ENCODE measurements around the gene LIMA1. TPM values are rescaled to one million over a fixed set of nuclear protein-coding genes. Genes with fewer than 3 reads are reported as not detected.
A peak's percentile ranks its signal among the peaks of the same experiment; 100 is the strongest.
"Not testable (repeated sequence)": the region's sequence is repeated elsewhere in the genome, so short reads cannot be mapped to it uniquely, and the experiment has no call there.

LIMA1 gene
- total RNA-seq, 1 donor from 2014 or later = 81.1 TPM

DNA sequence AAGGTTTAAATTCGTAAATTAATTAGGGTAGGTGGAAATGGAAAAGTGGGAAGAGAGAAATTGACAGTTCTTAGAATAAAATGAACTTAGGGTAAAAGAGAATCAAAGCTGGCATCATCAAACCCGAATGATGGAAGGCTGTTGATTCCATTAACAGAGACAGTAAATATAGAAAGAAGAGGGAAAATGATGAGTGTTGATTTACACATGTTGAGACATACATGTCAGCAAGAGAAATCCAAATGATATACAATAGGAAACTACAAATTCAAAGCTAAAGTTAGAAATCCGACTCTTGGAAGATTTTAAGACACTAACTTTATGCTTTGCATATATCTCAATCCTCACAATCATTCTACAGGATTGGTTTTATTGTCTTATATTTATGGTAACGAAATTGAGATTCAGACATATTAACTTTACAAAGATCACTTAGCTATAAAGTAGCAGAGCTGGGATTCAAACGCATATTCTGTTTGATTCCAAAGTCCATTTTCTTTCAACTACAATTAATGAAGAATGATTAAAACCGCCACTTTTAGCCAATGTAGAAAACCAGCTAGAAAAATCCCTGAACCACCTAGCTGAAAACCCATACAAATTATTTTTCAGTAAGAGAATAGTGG lies 30.2 kb downstream of the LIMA1 start:
- TF ChIP-seq, protein P1, sequence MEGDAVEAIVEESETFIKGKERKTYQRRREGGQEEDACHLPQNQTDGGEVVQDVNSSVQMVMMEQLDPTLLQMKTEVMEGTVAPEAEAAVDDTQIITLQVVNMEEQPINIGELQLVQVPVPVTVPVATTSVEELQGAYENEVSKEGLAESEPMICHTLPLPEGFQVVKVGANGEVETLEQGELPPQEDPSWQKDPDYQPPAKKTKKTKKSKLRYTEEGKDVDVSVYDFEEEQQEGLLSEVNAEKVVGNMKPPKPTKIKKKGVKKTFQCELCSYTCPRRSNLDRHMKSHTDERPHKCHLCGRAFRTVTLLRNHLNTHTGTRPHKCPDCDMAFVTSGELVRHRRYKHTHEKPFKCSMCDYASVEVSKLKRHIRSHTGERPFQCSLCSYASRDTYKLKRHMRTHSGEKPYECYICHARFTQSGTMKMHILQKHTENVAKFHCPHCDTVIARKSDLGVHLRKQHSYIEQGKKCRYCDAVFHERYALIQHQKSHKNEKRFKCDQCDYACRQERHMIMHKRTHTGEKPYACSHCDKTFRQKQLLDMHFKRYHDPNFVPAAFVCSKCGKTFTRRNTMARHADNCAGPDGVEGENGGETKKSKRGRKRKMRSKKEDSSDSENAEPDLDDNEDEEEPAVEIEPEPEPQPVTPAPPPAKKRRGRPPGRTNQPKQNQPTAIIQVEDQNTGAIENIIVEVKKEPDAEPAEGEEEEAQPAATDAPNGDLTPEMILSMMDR (IDR thresholded peaks at IDR 0.05) = no peak
- peaks cover 5% of the 10 kb centered on the region for H3K36me3 ChIP-seq
- H3K4me3 ChIP-seq = no peak overlapping the region
- peaks cover 10% of the 10 kb centered on the region for H3K4me1 ChIP-seq
- DNase-seq = no peak
- H3K9me3 ChIP-seq = no peaks in the 10 kb centered on the region
- no peak overlapping the region for H3K27ac ChIP-seq
- intact Hi-C loops (cut with DNase I) = no loop called here
- H3K27me3 ChIP-seq = no peaks in the 10 kb centered on the region
- no peak for ATAC-seq

DNA sequence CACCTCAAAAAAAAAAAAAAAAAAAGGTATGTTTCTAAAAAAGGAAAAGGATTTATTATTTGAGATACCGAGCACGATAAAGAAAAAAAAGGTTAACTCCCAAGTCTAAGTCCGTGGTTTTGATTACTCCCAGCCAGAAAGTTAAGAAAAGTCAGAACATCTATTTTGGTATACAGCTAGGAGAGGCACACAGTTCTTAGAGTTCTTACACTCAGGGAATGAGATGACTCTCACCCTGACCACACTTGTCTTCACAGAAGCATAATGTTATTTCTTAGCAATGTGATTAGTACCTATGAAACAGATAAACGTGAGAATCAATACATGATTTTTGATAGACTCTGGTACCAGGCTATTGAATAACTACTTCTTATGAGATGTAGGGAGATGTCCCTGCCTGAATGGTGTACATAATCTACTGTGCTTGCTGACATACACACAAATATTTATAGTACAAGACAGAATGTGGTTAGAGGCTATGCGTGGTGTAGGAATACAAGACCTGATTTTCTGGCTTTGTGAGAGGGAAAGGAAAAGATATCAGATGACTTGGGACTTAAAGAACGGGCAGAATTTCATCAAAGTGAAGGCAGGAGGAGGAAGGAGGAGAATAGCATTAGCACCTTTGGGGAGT lies 31.6 kb downstream of the LIMA1 start:
- H3K36me3 ChIP-seq = peaks cover 13% of the 10 kb centered on the region

DNA sequence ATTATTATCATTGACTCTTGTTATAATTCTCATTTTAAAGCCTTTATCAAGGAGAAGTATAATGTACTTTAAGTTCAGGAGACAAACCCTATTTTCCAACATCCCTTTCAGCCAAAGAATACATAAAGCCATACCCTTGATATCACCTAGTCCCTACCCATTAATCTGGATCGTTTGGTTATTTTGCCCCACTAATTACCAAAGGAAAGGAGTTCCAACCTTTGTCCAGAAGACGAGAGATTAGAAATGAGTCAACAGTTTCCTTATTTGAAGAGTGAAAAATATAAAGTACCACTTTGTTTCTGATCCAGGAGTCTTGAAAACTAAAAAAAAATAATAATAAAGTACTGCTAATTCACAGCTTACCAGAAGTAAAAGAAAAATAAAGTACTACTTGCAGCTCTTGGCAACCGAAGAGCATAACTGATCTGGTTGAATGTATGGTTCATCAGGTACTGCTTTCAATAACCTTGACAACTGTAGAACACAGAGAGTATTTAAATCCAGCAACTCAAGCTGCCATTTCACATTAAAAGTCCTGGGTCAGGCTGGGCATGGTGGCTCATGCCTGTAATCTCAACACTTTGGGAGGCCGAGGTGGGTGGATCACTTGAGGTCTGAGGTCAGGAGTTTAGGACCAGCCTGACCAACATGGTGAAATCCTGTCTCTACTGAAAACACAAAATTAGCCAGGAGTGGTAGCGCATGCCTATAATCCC lies 33.7 kb downstream of the LIMA1 start:
- intact Hi-C loops (cut with DNase I) = no loop called here
- Histone ChIP-seq H3K36me3 (peaks cover 13% of the 10 kb centered on the region), H3K27me3 (no peaks in the 10 kb centered on the region), H3K9me3 (no peaks in the 10 kb centered on the region), H3K4me3 (no peak overlapping the region), H3K4me1 (no peaks in the 10 kb centered on the region), H3K27ac (no peak overlapping the region)
- DNase-seq = no peak
- ATAC-seq = peak; percentile 48
- TF ChIP-seq, protein P1 (IDR thresholded peaks at IDR 0.05) = no peak

More for the DNA sequence above, 31.6 kb downstream of the LIMA1 start:
- DNase-seq (no peak), ATAC-seq (no peak)
- intact Hi-C loops (cut with DNase I) = no loop called here
- H3K4me1 ChIP-seq = no peaks in the 10 kb centered on the region
- H3K27ac ChIP-seq = peak overlapping the region; percentile 32
- no peak overlapping the region for H3K4me3 ChIP-seq
- H3K27me3 ChIP-seq = no peaks in the 10 kb centered on the region
- TF ChIP-seq, protein P1 (IDR thresholded peaks at IDR 0.05) = no peak
- H3K9me3 ChIP-seq = no peaks in the 10 kb centered on the region

DNA sequence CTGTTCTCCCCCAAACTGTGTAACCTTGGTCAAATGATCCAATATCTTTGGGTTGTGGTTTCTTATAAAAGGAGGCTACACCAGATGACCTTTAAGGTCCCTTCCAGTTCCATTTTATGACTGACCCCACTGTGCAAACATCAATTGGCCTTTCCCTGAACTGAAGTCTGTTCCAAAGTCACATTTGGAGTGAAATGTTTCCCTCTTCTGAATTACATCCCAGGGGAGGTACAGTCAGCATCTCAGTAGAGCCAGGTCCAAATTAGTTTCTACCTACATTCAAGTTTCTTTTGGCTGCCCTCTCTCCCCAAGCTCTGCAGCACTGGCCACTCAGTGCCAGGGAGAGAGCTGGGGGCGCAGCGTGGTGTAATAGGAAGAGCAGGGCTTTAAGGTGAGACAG lies 34.4 kb downstream of the LIMA1 start:
- Histone ChIP-seq H3K4me3 (no peak overlapping the region), H3K27ac (no peak overlapping the region), H3K9me3 (no peaks in the 10 kb centered on the region), H3K27me3 (no peaks in the 10 kb centered on the region), H3K4me1 (no peaks in the 10 kb centered on the region), H3K36me3 (peaks cover 13% of the 10 kb centered on the region)
- intact Hi-C loops (cut with DNase I) = no loop called here
- ATAC-seq (no peak), DNase-seq (no peak)
- TF ChIP-seq, protein P1 (IDR thresholded peaks at IDR 0.05) = no peak

DNA sequence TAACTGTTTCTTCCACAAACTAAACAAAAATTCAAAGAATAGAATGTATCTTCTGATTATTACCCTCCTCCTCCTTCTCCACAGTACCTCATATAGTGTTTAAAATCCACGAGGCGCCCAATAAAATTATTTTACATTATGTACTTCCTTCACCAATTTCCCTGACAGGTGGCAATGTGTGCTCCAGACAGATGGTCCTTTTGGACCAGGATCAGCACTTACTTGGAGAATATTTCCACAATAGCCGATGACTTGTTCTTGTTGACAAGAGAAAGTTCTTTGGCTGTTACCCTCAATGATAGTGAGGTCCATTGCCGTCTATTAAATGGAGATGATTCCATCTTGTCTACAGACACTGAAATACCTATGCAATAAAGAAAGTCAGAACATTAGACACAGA lies 34.9 kb downstream of the LIMA1 start:
- peaks cover 5% of the 10 kb centered on the region for H3K4me1 ChIP-seq
- H3K27me3 ChIP-seq = no peaks in the 10 kb centered on the region
- H3K4me3 ChIP-seq = no peak overlapping the region
- TF ChIP-seq, protein P1 (IDR thresholded peaks at IDR 0.05) = no peak
- H3K9me3 ChIP-seq = no peaks in the 10 kb centered on the region
- peaks cover 13% of the 10 kb centered on the region for H3K36me3 ChIP-seq
- DNase-seq (no peak), ATAC-seq (no peak)
- intact Hi-C loops (cut with DNase I) = no loop called here
- no peak overlapping the region for H3K27ac ChIP-seq

DNA sequence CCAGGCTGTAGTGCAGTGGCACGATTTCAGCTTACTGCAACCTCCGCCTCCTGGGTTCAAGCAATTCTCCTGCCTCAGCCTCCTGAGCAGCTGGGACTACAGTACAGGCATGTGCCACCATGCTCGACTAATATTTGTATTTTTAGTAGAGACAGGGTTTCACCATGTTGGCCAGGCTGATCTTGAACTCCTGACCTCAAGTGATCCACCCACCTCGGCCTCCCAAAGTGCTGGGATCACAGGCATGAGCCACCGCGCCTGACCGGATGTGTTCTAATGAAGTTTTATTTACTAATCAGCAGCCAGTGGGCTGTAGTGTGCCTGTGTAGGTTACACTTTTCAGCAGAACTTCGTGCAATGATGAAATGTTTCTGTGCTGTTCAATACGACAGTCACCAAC lies 35.7 kb downstream of the LIMA1 start:
- H3K4me3 ChIP-seq; H3K27me3 ChIP-seq; H3K9me3 ChIP-seq; intact Hi-C loops (cut with DNase I); DNase-seq; ATAC-seq: not testable (repeated sequence)
- Histone ChIP-seq H3K27ac (peak overlapping the region; percentile 66), H3K4me1 (peaks cover 12% of the 10 kb centered on the region), H3K36me3 (peaks cover 13% of the 10 kb centered on the region)
